GM19452 (cell line): ENCODE results near the gene TFEB.
A peak's percentile ranks its signal among the peaks of the same experiment; 100 is the strongest.

ENCODE experiments used
- ATAC-seq: cut with Tn5 transposase; IDR thresholded peaks from one replicate; pipeline ENCODE4 v1.9.1; 2021; ENCODE audit not compliant: unreplicated experiment

The TFEB gene

GRCh38 chr6:41707565-41708200 lies 27.7 kb downstream of the TFEB start:
- ATAC-seq, result no peak

GRCh38 chr6:41706876-41707564 lies 28.4 kb downstream of the TFEB start:
- no peak for ATAC-seq

- ATAC-seq, result peak; percentile 63
These were observed 29.2 kb downstream of the TFEB start for GRCh38 chr6:41705996-41706835.

DNA sequence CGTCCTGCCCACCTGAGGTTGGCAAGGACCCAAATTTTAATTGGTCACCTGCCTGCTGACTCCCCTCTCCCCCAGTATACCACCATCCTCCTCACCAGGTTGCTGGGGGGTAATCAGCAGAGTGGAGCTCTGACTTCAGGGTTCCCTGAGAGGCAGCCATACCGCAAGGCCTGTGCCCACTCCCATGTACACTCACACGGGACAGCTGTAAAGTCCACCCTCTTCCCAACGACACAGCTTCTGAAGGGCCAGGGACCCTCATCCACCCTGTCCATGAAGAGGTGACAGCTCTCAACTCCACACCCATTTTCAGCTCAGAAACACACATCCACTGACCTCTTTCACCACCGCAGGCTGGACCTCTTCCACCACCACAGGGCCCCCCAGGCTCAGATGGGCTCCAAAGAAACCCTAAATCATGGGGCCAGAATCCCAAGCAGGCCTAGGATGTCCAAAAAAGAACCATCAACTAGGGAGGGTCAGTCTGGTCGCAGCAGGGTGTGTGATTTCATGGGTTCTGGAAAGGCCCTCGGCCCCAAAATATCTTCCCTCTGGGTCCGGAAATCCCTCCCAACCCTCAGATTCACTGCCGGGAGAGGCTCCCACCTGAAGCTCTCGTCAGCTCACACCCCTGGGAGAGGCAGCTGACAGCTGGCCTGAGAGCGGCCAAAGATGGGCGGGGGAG lies 30.0 kb downstream of the TFEB start:
- no peak for ATAC-seq

DNA sequence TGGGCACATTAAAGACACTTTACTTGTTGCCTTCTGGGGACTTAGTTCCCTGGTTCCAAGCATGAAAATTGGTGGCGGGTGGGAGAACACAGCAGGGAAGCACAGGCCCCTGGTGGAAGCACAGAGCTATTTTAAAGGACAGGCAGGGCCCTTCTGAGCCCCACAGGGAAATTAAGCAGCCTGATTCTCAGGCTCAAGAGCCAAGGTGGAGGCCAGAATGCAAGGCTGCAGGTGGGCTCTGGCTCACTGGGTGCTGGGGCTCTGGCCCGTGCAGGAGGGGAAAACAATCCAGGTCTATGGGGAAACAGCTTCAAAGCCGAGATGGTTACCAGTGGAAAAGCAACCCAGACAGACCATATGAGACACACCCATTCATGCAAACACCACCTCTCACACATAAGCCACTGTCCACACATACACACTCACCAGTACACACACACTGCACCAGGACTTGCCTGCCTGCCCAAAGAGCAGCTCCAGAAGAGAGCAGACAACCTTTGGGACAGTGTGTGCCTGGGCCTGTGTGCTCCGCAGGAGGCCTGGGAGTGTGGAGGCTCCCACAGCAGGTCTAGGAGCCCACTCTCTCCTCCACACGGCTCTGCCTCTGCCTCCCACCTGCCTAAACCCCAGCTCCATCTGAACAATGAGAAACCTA lies 30.6 kb downstream of the TFEB start:
- ATAC-seq, result no peak

- no peak for ATAC-seq
These were observed 31.4 kb downstream of the TFEB start for GRCh38 chr6:41704028-41704427.

GRCh38 chr6:41702771-41703494 lies 32.5 kb downstream of the TFEB start:
- no peak for ATAC-seq

DNA sequence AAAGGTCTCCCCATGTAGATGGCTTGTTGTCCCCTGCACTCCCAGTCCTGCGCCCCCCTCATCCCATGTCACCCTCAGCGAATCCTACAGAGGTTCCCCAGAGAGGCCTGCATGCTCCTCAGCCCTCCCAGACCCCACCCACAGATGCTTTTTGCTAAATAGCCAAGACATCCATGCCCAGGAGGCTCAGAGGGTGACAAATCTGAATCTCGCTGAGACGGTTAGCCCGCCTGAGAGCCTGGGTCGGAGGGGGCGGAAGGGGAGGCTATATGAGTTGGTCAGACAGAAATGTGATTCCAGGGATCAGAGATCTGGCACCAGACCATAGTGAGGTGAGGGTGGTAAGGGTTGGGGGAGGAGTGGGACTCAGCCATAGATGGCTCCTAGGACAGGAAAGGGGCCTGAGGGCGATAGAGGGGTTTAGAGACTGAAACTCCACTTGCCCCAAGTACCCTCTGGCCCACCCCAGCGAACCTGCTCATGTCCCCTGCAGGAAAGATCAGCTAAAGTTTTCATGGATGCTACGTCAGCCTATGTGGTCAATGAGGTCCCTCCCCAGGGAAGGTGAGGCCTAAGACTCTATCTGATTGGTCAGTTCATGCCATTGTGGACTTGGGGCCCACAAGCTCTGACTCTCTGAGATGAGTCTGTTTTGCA lies 33.2 kb downstream of the TFEB start:
- ATAC-seq, result no peak

GRCh38 chr6:41700463-41701347 lies 34.7 kb downstream of the TFEB start:
- no peak for ATAC-seq

GRCh38 chr6:41699063-41699462 lies 36.3 kb downstream of the TFEB start:
- no peak for ATAC-seq

DNA sequence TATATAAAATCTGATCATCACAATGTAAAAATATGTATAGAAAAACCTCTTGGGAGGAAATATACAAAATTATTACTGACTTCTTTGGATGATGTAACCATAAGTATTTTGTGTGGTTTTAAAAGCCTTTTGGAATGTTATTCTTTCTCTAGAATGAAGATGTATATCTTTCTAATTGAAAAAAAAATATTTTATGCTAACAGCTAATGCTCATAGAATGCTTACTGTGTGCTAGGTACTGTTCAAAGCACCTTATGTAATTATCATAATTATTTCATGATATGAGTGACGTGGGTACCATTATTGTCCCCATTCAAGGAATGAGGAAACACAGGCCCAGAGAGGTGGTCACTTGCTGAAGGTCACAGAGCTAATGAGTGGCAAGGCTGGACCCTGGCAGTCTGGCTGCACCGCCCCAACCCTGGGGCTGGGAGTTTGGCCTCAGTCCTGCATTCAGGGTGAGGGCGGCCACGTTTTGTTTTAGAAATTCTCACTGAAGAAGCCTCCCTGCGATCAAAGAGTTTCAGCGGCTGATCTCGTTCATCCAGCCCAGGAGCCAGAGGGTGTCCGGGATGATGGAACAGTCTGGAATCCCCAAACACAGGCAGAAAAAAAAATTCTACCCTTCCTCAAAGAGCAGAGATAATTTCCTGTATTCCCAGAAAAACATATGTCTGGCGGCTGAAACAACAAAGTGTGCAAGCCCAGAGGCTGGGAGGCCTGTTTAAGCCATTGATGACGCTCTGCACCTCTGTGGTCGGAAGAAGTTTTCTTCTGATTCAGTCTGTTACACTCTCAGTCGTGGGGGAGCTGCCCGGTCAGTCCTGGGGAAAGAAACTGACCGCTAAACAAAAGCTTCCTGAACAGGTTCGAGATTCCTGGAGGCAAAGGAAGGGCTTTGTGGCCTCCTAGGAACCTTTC lies 37.3 kb downstream of the TFEB start:
- ATAC-seq, result no peak

GRCh38 chr6:41696788-41697187 lies 38.6 kb downstream of the TFEB start:
- ATAC-seq, result no peak

- ATAC-seq, result no peak
These were observed 39.6 kb downstream of the TFEB start for GRCh38 chr6:41695825-41696224.

- no peak for ATAC-seq
These were observed 40.4 kb downstream of the TFEB start for GRCh38 chr6:41694815-41695526.

DNA sequence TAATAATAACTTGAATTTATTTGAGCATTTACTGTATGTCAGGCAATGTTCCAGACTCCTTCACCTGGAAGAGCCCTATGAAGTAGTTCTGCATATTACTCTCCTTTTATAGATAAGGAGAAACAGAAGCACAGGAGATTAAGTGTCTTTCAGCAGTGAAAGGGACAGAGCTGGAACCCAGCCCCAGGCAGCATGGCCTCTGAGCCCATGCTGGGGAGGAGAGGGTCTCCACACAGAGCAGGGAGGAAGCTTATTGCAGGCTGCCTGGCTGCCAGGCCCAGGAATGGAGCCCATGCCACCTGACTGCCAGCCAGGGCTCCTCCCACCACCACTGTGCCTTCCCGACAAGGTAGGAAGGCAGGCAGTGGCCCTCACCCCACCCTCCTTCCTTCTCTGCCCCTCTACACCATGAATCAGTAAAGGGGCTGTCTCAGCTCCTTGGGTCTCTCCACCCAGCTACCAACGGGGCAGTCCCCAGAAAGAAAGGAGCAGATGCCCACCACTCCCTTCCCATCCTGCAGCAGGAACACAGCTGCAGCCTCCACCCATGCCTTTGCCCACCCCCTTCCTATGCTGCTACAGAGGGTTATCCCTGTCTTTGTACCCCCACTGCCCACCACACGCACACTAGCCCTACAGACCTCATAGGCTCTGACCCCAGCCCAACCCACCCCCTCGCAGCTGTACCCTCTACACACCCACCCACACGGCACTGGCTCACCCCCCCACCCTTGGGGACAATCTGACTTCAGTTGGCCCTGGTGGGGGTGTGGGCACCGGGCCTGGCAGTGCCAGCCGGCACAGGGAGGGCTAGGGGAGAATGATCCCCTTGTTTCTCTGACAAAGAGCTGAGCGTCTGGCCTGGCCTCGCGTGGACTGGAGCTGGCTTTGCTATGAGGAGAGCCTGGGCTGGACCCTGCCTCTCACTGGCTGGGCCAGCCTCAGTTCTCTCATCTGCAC lies 41.8 kb downstream of the TFEB start:
- ATAC-seq, result no peak

DNA sequence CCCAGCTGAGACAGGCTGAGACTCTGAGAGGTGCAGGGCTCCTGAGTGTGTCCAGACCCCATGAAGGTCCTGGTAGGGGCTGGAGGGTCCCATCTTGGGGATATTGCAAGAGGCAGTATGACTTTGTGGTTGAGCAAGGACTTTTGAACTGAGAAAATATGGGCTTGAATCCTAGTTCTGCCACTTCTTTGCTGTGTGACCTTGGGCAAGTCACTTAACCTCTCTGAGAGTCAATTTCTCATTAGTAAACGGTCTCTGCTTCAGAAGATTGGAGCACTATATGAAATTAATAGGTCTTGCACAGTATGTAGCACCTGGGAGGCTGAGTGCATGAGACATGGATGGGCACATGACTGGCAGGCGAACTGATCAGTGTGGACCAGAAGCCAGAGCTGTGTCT lies 42.7 kb downstream of the TFEB start:
- ATAC-seq, result no peak
